SK-N-SH treated with all-trans-retinoic acid at 6 μM for 48 hours (cell line): ENCODE data around the gene RSAD2.

Experiments used
- ATAC-seq: fragments of 200-7000 bp; cut with Tn5 transposase; 3 replicates; pipeline ENCODE4 v1.9.1; 2020; ENCODE audit warnings: mild to moderate bottlenecking, moderate library complexity
- BACH2 ChIP-seq: fragments of 250-450 bp; sonication (Bioruptor Pico); IDR thresholded peaks from 2 replicates; pipeline ENCODE4 v1.9.0; 2021; ENCODE audit warnings: mild to moderate bottlenecking, borderline replicate concordance
- CREB5 ChIP-seq: fragments of 250-450 bp; sonication (Bioruptor Pico); IDR thresholded peaks from 2 replicates; pipeline ENCODE4 v1.5.1; 2020; ENCODE audit warnings: low read depth, mild to moderate bottlenecking, moderate library complexity
- CSDC2 ChIP-seq: fragments of 250-450 bp; sonication (Bioruptor Pico); IDR thresholded peaks from 2 replicates; pipeline ENCODE4 v1.5.0; 2020; ENCODE audit warnings: mild to moderate bottlenecking, moderate library complexity
- CSRNP3 ChIP-seq: fragments of 250-450 bp; sonication (Bioruptor Pico); IDR thresholded peaks from 2 replicates; pipeline ENCODE4 v1.5.1; 2021; ENCODE audit warnings: mild to moderate bottlenecking, moderate library complexity
- GLIS3 ChIP-seq: fragments of 250-450 bp; sonication (Bioruptor Pico); IDR thresholded peaks from 2 replicates; pipeline ENCODE4 v1.5.0; 2020; ENCODE audit warnings: mild to moderate bottlenecking, moderate library complexity
- ISL1 ChIP-seq: fragments of 250-450 bp; sonication (Bioruptor Pico); IDR thresholded peaks from 2 replicates; pipeline ENCODE4 v2.1.2; 2022; ENCODE audit warnings: mild to moderate bottlenecking, moderate library complexity
- OSR1 ChIP-seq: fragments of 250-450 bp; sonication (Bioruptor Pico); IDR thresholded peaks from 2 replicates; pipeline ENCODE4 v1.8.0; 2022; ENCODE audit warnings: moderate library complexity, mild to moderate bottlenecking, inconsistent platforms
- PATZ1 ChIP-seq: fragments of 250-450 bp; sonication (Bioruptor Pico); IDR thresholded peaks from 2 replicates; pipeline ENCODE4 v1.8.0; 2020; ENCODE audit warnings: mild to moderate bottlenecking, moderate library complexity, borderline replicate concordance
- POU6F1 ChIP-seq: fragments of 250-450 bp; sonication (Bioruptor Pico); IDR thresholded peaks from 2 replicates; pipeline ENCODE4 v1.8.0; 2021; ENCODE audit warnings: low read depth, mild to moderate bottlenecking, moderate library complexity, borderline replicate concordance
- PPARA ChIP-seq: fragments of 250-450 bp; sonication (Bioruptor Pico); IDR thresholded peaks from 2 replicates; pipeline ENCODE4 v1.5.0; 2020; ENCODE audit warnings: mild to moderate bottlenecking, borderline replicate concordance
- RARB ChIP-seq: fragments of 250-450 bp; sonication (Bioruptor Pico); IDR thresholded peaks from 2 replicates; pipeline ENCODE4 v1.8.0; 2021; ENCODE audit warnings: mild to moderate bottlenecking, moderate library complexity
- SNAI2 ChIP-seq: fragments of 250-450 bp; sonication (Bioruptor Pico); IDR thresholded peaks from 2 replicates; pipeline ENCODE4 v1.5.0; 2020; ENCODE audit warnings: mild to moderate bottlenecking, moderate library complexity
- TCF4 ChIP-seq: fragments of 250-450 bp; sonication (Bioruptor Pico); IDR thresholded peaks from 2 replicates; pipeline ENCODE4 v1.8.0; 2021; ENCODE audit warnings: mild to moderate bottlenecking, moderate library complexity, borderline replicate concordance
- TOX ChIP-seq: fragments of 250-450 bp; sonication (Bioruptor Pico); IDR thresholded peaks from 2 replicates; pipeline ENCODE4 v1.8.0; 2021; ENCODE audit warnings: mild to moderate bottlenecking, moderate library complexity, borderline replicate concordance
- TSHZ2 ChIP-seq: fragments of 250-450 bp; sonication (Bioruptor Pico); IDR thresholded peaks from 2 replicates; pipeline ENCODE4 v1.5.0; 2020; ENCODE audit warnings: mild to moderate bottlenecking, moderate library complexity
- ZC3H10 ChIP-seq: fragments of 250-450 bp; sonication (Bioruptor Pico); IDR thresholded peaks from 2 replicates; pipeline ENCODE4 v1.5.1; 2021; ENCODE audit warnings: mild to moderate bottlenecking, moderate library complexity
- ZFP3 ChIP-seq: fragments of 250-450 bp; sonication (Bioruptor Pico); IDR thresholded peaks from 2 replicates; pipeline ENCODE4 v1.5.0; 2020; ENCODE audit warnings: mild to moderate bottlenecking, moderate library complexity
- ZFP30 ChIP-seq: fragments of 450-650 bp; formaldehyde crosslinking; IDR thresholded peaks from 2 replicates; pipeline ENCODE4 v1.5.0; 2022; ENCODE audit warnings: mild to moderate bottlenecking, moderate library complexity
- ZNF565 ChIP-seq: fragments of 450-650 bp; formaldehyde crosslinking; conservative IDR thresholded peaks from 2 replicates; pipeline ENCODE4 v1.5.0; 2020; ENCODE audit warnings: low read depth, mild to moderate bottlenecking, moderate library complexity
- ZNF70 ChIP-seq: fragments of 450-650 bp; formaldehyde crosslinking; IDR thresholded peaks from 2 replicates; pipeline ENCODE4 v1.5.0; 2020; ENCODE audit warnings: mild to moderate bottlenecking, moderate library complexity
- ZNF8 ChIP-seq: fragments of 450-650 bp; formaldehyde crosslinking; IDR thresholded peaks from 2 replicates; pipeline ENCODE4 v1.5.0; 2020; ENCODE audit warnings: mild to moderate bottlenecking, moderate library complexity

Gene RSAD2

GRCh38 chr2:6944555-6944954 is 67.0 kb downstream of the RSAD2 start:
- no peak for TF ChIP-seq CSRNP3 (CRISPR knock-in tag)
- no peak for TF ChIP-seq TOX (CRISPR knock-in tag)
- TF ChIP-seq POU6F1 (CRISPR knock-in tag): no peak
- no peak for TF ChIP-seq ZNF70 (CRISPR knock-in tag)
- TF ChIP-seq ZFP3: no peak
- no peak for TF ChIP-seq CSDC2
- TF ChIP-seq TCF4 (CRISPR knock-in tag): no peak
- no peak for TF ChIP-seq ISL1
- no peak for TF ChIP-seq ZNF565
- no peak for TF ChIP-seq GLIS3 (CRISPR knock-in tag)
- TF ChIP-seq CREB5 (CRISPR knock-in tag): no peak
- no peak for TF ChIP-seq BACH2 (CRISPR knock-in tag)
- no peak for TF ChIP-seq ZNF8 (CRISPR knock-in tag)
- no peak for TF ChIP-seq ZC3H10 (CRISPR knock-in tag)

GRCh38 chr2:6945087-6945813 is 67.7 kb downstream of the RSAD2 start:
- ATAC-seq: no peak
- TF ChIP-seq PATZ1 (CRISPR knock-in tag): no peak
- no peak for TF ChIP-seq RARB (CRISPR knock-in tag)
- TF ChIP-seq CSDC2: no peak
- no peak for TF ChIP-seq GLIS3 (CRISPR knock-in tag)
- TF ChIP-seq BACH2 (CRISPR knock-in tag): no peak
- no peak for TF ChIP-seq ZNF70 (CRISPR knock-in tag)
- no peak for TF ChIP-seq ISL1
- TF ChIP-seq ZC3H10 (CRISPR knock-in tag): no peak
- TF ChIP-seq PPARA (CRISPR knock-in tag): no peak
- TF ChIP-seq ZNF565: no peak
- TF ChIP-seq SNAI2 (CRISPR knock-in tag): no peak
- TF ChIP-seq TSHZ2: no peak
- no peak for TF ChIP-seq CSRNP3 (CRISPR knock-in tag)
- TF ChIP-seq ZFP30 (CRISPR knock-in tag): no peak
- no peak for TF ChIP-seq POU6F1 (CRISPR knock-in tag)
- TF ChIP-seq TCF4 (CRISPR knock-in tag): no peak
- TF ChIP-seq OSR1: no peak

More at GRCh38 chr2:6944555-6944954, 67.0 kb downstream of the RSAD2 start:
- no peak for ATAC-seq
